ENCODE results near the gene PLEKHA7.
"Not testable (repeated sequence)": the region's sequence is repeated elsewhere in the genome, so short reads cannot be mapped to it uniquely, and the experiment has no call there.

PLEKHA7 gene

DNA sequence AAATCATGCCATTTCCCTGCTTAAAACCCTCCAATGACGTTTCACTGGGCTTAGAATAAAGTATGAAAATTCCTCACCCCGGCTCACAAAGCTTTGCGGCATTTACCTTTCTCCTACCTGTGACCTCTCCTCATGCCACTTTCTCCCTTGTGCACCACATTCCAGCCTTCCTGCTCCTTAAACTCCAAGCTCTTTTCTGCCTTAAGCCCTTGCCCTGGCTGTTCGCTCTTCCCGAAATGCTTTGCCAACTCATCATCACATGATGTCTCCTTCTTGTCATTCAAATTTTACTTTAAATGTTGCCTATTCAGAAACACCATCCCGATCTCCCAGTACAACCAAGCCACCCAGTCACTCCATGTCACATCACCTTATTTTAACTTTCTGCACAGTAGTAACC, 2.0 kb downstream of the PLEKHA7 start:
- no peak for DNase-seq (ENCODE audit: low read depth in 2 of 2, low spot score in 1 of 2)

DNA sequence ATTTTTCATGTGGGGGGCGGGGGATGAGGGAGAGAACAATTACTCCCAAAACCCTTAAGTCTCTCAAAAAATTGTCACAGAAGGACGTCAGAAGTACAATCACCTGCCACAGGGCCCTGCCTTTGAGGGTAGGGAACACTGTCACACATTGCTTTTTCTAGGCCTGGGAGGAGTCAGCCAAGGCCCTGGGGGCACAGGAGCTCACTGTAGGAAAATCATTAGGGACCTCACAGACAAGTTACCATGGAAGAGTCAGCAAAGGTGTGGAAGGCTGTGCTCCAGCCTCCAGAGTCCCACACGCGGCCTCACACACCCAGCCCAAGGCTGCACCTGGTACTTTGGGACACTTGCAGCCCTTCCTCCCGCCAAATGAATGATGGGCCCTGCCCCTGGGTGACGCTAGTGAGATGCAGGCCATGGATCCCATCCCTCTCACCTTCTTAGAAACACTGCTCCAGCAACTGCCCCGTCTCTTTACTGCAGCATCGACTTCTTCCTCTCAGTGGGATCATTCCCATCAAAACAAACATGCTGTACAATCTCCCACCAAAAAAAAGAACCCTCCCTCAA, 3.3 kb downstream of the PLEKHA7 start:
- no peak for DNase-seq (ENCODE audit: low read depth in 2 of 2, low spot score in 1 of 2)

DNA sequence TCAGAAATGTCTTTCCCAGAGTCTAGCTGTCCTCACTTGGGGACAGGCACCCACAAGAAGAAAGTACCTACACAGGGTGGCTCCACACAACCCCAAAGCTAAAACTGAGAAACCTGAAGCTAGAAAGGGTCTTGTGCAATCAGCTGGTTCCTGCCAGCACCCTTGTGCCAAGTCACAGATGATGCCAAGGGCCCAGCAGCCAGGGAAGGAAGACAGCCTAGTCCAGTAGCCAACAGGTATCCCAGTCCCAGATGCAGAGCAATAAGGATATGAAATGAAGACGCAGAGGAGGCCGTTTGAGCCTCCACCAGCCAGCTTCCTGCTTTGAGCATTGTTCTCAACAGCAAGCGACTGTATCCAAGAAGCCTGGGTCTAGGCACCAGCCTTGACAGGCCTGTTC, 6.1 kb downstream of the PLEKHA7 start:
- DNase-seq (ENCODE audit: low read depth in 2 of 2, low spot score in 1 of 2) = no peak

DNA sequence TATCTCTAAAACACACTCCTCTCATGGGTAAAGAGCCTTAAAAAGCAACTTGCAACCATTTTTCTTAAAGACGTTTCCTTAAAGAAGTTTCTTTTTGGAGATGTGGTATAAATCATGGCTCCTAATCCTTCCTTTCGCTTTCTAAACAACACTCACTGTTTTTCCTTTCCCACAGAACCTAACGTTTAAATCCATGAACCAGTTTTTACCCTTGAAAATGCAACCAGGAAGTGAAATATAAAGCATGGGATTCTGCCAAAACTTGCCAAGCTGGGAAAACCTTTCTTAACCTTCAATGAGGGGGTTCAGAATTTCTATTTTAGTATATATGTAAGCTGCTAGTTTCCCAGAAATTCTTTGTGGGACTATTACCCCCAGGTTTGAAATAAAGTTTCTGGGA, 8.6 kb downstream of the PLEKHA7 start:
- DNase-seq (ENCODE audit: low read depth in 2 of 2, low spot score in 1 of 2) = no peak

DNA sequence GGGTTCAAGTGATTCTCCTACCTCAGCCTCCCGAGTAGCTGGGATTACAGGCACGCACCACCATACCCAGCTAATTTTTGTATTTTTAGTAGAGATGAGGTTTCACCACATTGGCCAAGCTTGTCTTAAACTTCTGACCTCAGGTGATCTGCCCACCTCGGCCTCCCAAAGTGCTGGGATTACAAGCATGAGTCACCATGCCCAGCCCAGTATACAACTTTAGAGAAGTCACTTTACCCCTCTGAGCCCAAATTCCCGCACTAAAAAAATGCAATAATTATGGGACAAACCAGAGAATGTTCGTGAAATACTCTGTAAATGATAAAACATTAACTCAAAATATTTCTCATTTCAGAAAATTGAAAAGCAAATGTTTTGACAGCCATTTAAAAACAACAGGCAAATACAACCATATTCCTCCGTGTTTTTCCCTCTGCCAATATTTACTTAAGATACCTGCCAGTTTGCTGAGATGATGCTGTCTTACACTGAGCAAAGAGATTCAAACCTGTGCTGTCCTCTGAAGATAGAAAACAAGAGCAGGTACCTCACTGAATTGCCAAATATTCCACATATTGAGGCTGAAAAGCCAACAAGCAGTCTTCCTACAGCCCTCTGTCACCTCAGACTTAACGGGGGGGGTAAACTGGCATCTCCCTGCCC, 9.6 kb downstream of the PLEKHA7 start:
- no peak for DNase-seq (ENCODE audit: low read depth in 2 of 2, low spot score in 1 of 2)

DNA sequence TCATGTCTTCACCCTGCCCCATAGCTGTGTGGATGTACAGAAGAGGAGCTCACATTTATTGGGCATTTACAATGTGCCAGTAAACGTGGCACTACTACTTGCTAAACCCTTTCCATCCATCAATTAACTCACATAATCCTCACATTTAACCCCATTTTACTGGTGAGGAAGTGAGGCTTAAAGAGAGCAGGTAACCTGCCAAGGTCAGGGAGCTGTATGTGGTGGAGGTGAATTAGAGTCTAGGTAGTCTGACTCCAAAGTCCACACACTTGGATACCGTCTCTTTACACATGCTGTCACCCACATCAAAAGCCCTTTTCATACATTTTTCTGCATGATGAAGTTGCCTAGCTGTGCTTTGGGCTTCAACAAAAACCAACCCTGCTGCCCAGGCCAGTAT, 10.8 kb downstream of the PLEKHA7 start:
- DNase-seq (ENCODE audit: low read depth in 2 of 2, low spot score in 1 of 2) = no peak

DNA sequence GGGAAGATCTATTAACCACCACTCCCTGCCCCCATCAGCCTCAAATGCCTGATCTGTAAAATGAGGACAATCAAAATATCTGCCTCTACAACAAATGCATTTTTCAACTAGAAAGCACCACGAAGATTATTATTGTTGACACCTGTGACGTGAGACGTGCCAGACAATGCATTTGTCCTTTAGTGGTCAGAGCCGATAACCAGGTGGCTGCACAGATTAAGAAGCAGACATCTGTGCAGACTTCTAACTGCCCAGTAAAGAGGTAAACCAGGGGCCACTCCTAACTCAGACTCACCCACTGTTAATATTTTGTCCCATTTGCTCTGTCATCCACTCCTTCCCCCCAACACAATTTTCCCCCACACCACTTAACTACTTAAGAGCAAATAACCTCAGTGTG, 11.7 kb downstream of the PLEKHA7 start:
- DNase-seq (ENCODE audit: low read depth in 2 of 2, low spot score in 1 of 2) = no peak

DNA sequence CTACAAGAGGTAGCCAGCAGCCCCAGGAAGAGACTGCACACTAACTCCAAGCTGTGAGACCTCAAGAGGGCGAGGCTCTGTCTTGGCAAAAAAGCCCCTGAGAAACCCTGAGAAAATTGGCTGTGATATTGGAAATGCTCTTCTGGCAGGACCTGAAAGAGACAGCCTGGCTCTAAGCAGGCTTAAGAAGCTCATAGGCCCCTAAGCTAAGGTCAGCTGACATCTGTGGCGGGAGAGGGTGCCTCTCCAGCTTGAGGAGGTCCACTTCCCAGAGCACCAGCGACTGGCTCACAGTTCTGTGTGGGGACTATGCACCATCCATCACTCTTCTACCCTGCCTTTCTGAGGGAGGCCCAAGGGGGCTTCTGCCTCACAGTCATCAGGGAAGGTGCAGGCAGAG, 12.4 kb downstream of the PLEKHA7 start:
- DNase-seq (ENCODE audit: low read depth in 2 of 2, low spot score in 1 of 2) = no peak

DNA sequence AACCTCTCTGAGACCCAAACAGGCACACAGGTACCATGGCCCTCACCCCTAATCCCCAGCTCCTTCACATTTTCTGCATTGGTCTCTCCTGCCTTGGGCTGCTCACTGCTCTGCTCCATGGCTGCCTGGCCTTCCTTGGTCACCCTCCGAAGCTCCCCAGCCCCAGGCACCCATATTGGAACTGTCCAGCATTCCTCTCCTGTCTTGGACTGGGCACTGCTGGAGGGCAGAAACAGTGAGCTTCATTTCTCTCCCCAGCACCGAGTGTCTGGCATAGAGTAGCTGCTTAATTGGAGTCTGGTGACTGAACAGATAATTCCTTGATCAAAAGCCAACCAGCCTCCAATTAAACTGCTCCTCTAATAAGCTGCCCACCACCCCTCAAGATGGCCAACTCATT, 13.2 kb downstream of the PLEKHA7 start:
- no peak for DNase-seq (ENCODE audit: low read depth in 2 of 2, low spot score in 1 of 2)

DNA sequence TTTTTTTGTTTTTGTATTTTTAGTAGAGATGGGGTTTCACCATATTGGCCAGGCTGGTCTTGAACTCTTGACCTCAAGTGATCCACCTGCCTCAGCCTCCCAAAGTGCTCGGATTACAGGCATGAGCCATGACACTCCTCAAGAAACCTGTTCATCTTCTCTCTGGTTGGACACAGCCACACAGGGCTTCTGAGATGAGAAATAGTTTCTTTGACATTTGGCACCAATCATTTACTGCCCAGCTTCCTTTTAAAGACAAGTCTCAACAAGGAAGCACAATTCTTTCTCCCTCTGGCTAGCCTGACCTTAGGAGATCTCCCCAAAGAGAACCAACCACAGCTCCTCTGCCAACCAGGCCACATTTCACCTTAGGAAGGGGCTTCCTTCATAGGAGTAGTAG, 14.0 kb downstream of the PLEKHA7 start:
- not testable (repeated sequence) for DNase-seq (ENCODE audit: low read depth in 2 of 2, low spot score in 1 of 2)

DNA sequence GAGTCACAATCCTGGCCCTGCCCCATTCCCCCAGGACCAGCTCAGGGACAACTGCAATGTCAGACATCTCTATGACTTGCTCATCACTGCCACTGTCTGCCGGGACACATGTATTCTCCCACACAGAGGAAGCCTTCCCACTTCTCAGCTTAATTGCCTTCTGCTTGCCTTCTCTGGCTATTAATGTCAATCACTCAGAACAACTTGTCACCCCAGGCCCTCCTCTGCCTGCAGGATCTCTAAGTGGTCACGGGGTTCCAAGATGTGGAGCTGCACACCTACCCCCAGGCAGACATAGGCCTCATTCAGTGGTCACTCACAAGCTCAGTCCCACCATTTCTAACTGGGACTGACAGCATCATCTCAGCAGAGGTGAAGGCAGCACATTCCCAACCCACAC, 15.1 kb downstream of the PLEKHA7 start:
- no peak for DNase-seq (ENCODE audit: low read depth in 2 of 2, low spot score in 1 of 2)

DNA sequence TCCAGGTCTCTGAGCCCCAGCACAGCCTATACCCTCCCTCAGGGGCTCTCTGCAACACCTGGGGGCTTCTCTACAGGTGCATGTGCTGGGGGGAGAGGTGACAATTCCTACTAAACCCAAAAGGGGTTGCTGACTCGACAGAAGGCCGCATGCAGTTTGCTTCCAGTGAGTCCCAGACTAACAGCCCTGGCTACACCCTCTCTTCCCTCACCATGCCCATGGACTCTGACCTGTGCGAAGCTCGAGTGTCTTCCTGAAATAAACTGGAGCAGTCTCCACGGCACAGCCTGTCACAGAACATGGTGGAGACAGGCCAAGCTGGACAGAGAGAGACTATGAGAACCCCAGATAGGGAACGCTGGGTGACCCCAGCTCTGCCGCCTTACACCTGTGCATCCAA, 16.6 kb downstream of the PLEKHA7 start:
- no peak for DNase-seq (ENCODE audit: low read depth in 2 of 2, low spot score in 1 of 2)

DNA sequence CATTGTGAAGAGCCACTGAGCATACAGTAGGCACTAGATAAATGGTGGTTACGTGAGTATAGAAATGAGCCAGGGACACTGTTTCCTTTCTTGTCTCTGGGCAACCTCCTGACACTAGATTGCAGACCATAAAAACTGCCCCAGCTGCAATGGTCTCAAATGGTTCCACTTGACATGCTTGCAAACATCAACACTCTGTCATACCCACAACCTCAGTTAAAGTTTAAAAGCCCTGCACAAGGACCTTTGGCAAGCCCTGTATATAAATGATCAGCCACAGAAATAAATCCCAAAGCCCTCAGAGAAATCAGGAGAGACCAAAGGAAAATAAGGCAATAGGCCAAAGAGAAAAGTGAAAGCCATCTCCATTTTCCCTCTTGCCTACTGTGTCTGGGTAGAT, 20.7 kb downstream of the PLEKHA7 start:
- DNase-seq (ENCODE audit: low read depth in 2 of 2, low spot score in 1 of 2) = no peak

DNA sequence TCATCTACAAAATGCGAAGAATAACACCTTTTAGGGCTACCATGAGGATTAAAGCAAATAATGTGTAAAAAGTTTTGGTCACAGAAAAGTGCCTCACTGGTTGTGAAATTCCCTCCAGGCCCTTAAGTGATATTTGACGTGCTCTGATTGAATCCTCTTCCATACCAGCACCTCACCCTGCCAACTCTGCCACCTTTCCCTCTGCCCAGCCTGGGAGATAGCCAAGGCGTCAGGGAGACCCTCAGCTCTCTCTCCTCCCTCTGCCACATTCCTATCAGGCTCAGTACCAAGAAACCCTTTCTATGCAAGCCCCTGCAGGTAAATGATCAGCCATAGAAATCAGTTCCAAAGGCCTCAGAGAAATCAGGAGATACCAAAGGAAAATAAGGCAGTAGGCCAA, 21.4 kb downstream of the PLEKHA7 start:
- no peak for DNase-seq (ENCODE audit: low read depth in 2 of 2, low spot score in 1 of 2)

DNA sequence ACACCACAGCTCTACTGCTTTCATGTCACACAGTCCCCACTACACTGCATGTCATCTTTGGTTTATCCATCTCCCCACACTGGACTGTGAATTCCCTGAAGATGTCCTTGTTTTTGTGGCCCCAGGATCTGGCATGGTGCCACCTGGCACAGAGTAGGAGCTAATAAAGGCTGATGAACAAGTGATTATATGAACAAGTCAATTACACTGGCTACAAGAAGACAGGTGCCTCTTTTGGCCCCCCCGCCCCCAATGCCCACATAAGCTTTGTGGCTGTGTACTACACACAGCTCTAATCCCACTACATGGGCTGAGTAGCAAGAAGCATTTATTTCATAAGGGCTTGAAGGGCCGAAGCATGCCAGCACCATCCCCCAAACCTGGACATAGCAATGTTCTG, 24.7 kb downstream of the PLEKHA7 start:
- DNase-seq (ENCODE audit: low read depth in 2 of 2, low spot score in 1 of 2) = no peak

DNA sequence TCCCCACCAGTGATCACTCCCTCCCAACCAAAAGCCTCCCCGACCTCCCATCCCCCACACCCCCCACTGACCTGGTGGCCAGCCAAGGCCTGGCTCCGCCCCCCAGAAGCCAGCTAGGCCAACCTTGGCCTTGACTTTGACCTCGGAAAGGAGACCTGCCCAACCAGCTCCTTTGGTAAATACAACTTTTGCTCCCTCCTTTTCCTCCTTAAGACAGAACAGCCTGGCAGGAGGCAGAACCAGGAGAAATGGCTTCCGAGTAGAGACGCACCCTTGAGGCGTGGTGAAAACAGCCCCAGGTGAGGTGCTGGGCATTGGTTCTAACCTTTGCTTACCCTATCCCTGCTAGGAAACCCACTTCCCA, 27.0 kb downstream of the PLEKHA7 start:
- DNase-seq (ENCODE audit: low read depth in 2 of 2, low spot score in 1 of 2) = no peak

DNA sequence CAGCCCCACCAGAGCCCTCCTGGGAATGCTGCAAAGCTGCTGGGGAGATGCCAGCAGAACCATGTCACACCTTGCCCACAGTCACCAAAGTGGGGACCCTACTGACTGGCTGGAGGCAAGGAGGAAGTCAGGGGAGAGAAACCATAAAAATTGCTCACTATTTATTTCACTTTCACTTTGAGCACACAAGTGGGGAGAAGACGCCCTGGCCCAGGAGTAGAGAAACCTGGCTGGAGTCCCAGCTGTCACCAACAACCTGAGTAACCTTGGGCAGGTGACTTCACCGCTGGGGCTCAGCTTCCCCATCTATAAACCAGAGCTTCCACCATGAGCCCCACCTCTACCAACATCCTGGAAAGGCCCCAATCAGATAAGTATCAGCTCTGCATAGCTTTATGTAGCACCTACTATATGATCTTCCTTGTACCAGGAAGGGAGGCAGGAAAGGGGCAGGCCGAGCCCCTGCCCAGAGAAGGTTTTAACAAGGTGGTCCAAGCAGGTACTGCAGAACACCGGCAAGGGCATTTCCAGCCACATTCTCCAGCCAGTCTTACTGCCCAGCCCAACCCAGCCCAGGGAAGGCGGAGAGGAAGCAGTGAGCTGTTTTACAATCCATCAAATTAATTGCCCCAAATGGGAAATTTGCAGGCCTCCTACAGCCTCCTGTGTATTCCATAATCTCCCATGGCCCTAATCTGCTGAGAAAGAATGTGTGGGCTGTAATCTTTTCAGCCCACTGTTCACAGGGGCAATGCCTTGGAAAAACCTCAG, 27.6 kb downstream of the PLEKHA7 start:
- peak in 1 of 2 donors; percentile 16 for DNase-seq (ENCODE audit: low read depth in 2 of 2, low spot score in 1 of 2)

DNA sequence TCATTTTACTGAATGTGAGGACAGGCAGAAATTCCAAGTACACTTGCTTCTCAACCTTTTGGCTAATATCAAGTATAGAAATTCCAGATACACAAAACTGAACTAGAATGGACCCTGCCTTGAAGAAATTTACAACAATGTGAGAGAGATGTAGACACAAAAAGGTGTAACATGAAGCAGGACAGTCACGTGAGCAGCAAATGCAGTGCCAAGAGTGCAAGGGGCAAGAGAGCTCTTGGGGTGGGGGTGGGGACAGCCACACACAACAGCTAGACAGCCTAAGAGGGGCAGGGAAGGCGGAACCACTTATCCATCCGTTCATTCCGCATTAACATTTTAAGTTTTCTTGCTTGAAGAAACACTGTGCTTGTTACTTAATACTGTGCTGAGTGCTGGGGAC, 28.9 kb downstream of the PLEKHA7 start:
- no peak for DNase-seq (ENCODE audit: low read depth in 2 of 2, low spot score in 1 of 2)

DNA sequence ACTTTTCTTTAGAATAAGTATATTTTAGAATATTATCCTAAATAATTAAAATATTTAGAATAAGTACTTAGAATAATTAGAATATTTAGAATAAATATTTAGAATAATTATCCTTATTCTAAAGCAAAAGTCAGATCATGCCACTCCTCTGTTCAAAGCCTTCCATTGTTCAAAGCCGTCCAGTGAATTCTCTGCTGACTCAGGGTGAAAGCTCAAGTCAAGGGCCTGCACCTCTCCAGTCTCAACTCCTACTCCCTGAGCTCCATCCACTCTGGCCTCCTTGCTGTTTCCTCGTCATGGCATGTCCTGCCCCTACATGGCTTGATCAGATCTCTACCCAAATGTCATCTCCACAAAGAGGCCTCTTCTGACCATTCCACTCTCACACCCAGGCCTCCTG, 30.0 kb downstream of the PLEKHA7 start:
- DNase-seq (ENCODE audit: low read depth in 2 of 2, low spot score in 1 of 2) = no peak

DNA sequence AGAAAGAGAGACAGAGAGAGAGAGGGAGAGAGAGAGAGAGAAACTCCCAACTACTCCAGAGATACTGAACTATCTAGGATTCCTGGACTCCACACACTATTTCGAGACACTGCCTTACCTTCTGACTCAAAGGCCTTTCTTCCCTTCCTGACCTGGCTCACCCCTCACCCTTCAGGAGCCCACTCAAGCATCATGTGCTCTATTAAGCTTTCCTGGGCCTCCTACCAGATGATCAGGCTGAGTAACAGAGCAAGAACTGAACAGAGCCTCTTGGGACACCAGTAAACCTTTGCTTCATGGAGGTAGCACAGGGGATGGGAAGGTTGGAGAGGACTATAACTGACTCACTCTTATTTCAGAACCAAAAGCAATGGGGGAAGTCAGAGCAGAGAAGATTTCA, 31.4 kb downstream of the PLEKHA7 start:
- DNase-seq (ENCODE audit: low read depth in 2 of 2, low spot score in 1 of 2) = no peak

DNA sequence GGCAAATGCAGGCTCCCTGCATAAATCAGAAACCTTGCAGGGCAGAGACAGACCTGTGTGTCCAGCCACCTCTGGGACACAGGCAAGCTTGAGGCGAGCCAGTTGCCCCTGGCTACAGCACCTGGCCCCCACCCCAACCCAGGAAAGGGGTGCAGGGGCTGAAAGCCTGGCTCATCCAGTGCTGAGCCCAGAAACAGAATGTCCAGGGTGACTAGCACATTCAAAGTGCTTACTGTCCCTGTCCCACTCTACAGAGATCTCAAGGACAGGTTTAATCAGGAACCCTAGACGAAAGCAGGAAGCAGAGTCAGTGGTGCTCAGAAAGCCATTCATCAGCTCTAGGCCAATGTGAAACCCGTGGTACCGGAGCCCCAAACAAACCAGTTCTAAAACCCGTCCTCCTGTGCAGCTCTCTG, 31.9 kb downstream of the PLEKHA7 start:
- DNase-seq (ENCODE audit: low read depth in 2 of 2, low spot score in 1 of 2) = no peak

DNA sequence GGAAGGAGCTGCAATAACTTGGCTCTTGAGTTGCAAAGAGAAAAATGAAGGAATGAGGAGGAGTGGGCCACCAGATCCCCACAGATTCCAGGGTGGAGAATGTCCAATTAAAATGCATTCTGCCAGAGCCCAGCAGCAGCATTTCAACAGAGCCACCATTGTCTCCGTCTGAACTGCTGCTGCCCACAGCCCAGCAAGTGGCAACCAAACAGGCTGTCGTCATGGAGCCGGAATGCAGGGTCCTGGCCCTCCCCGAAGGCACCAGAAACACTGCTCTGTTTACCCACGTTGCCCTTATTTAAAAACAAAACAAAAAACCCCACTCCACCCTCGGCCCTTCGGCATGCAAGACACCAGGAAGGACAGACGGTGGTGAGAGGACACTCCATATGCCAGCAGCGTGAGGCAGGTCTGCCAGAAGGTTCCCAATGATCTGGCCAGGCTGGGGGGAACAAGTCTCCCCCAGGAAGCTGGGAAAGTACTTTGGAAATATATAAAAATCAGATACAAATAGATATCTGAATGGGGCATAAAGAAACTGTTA, 32.5 kb downstream of the PLEKHA7 start:
- DNase-seq (ENCODE audit: low read depth in 2 of 2, low spot score in 1 of 2) = no peak

Measured in stimulated activated CD8-positive, alpha-beta memory T cell treated with anti-CD3 and anti-CD28 coated beads, Interleukin-4, amount 100 ng/mL, for 4 hours (primary cell).